Mucosa of descending colon (tissue), 3 donors: ENCODE data around the gene TGFBR3L. TPM values are rescaled to one million over a fixed set of nuclear protein-coding genes. Genes with fewer than 3 reads are reported as not detected.

Source experiments
- ATAC-seq: fragments of 200-7000 bp; cut with Tn5 transposase; one replicate; pipeline ENCODE4 v1.9.1; 2020; ENCODE audit warnings: mild to moderate bottlenecking, moderate library complexity
- DNase-seq, 3 donors: peaks; one replicate each; pipeline ENCODE4 v3.0.0-alpha.2; 2020
- H3K36me3 ChIP-seq: fragments of 200-600 bp; one replicate; pipeline ENCODE4 v1.8.0; 2021; ENCODE audit warnings: low read depth, mild to moderate bottlenecking
- H3K4me1 ChIP-seq: fragments of 200-600 bp; one replicate; pipeline ENCODE4 v1.8.0; 2021; ENCODE audit warnings: low read depth, mild to moderate bottlenecking
- H3K4me3 ChIP-seq: fragments of 200-600 bp; one replicate; pipeline ENCODE4 v1.8.0; 2021; ENCODE audit warnings: mild to moderate bottlenecking
- H3K9me3 ChIP-seq: fragments of 200-600 bp; one replicate; pipeline ENCODE4 v1.8.0; 2021; ENCODE audit warnings: mild to moderate bottlenecking
- intact Hi-C, 2 donors: fragments of 100-400 bp; cut with DNase I in 1 of 2; cut with micrococcal nuclease in 1 of 2; formaldehyde crosslinking; loops; one replicate each; pipeline versions ENCODE4 v1.11.0 to v1.11.1; 2022; cut with DNase I, micrococcal nuclease
- total RNA-seq, 3 donors: library from RNA; stranded (reverse); fragmentation: NEBNext Ultra II Directional in 2 of 3; extraction: Animal tissue kit (Norgen Biotek cat#: 25700) in 2 of 3; gene quantifications; one replicate each; pipeline versions ENCODE4 v1.2.1 to v1.2.4, GENCODE V29; 2021 to 2023
- TF ChIP-seq, protein P1 (sequence below): fragments of 200-600 bp; IDR thresholded peaks from one replicate; pipeline ENCODE4 v1.8.0; 2022; ENCODE audit warnings: antibody characterized with exemption, mild to moderate bottlenecking
- donor health status: DM: no; HTN: no; CAD: no; lungs with moderate emphysema.
- donor health status: DM: no; HTN: no; CAD: no.
- donor health status: DM: no; HTN: yes; CAD: no.

The TGFBR3L gene
- total RNA-seq, 3 donors from 2014 or later: 0.79 TPM; not detected in 2

GRCh38 chr19:7918615-7919421 is 4.2 kb downstream of the TGFBR3L start:
- TF ChIP-seq, protein P1, sequence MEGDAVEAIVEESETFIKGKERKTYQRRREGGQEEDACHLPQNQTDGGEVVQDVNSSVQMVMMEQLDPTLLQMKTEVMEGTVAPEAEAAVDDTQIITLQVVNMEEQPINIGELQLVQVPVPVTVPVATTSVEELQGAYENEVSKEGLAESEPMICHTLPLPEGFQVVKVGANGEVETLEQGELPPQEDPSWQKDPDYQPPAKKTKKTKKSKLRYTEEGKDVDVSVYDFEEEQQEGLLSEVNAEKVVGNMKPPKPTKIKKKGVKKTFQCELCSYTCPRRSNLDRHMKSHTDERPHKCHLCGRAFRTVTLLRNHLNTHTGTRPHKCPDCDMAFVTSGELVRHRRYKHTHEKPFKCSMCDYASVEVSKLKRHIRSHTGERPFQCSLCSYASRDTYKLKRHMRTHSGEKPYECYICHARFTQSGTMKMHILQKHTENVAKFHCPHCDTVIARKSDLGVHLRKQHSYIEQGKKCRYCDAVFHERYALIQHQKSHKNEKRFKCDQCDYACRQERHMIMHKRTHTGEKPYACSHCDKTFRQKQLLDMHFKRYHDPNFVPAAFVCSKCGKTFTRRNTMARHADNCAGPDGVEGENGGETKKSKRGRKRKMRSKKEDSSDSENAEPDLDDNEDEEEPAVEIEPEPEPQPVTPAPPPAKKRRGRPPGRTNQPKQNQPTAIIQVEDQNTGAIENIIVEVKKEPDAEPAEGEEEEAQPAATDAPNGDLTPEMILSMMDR: no peak
- intact Hi-C loops: no loop called here
- Histone ChIP-seq H3K4me1 (peaks cover 51% of the 10 kb centered on the region), H3K9me3 (no peaks in the 10 kb centered on the region), H3K4me3 (no peak overlapping the region), H3K36me3 (no peaks in the 10 kb centered on the region)
- peak in 1 of 3 donors; percentile 59 for DNase-seq
- ATAC-seq: no peak

GRCh38 chr19:7919610-7920518 is 5.2 kb downstream of the TGFBR3L start, which contains the start of gene SNAPC2:
TSS of gene SNAPC2 (plus strand) at chr19:7920338. CDS start at chr19:7920367, 29 bp downstream.
- ATAC-seq: peak; percentile 76
- H3K4me1 ChIP-seq: peaks cover 51% of the 10 kb centered on the region
- H3K36me3 ChIP-seq: no peaks in the 10 kb centered on the region
- DNase-seq: peak; percentile 98
- TF ChIP-seq, protein P1: no peak
- H3K9me3 ChIP-seq: no peaks in the 10 kb centered on the region
- intact Hi-C loops: no loop called here
- peak within 1 kb of the TSS; percentile 50 for H3K4me3 ChIP-seq

- Histone ChIP-seq H3K4me3 (peak overlapping the region; percentile 50), H3K4me1 (peaks cover 52% of the 10 kb centered on the region), H3K9me3 (no peaks in the 10 kb centered on the region), H3K36me3 (no peaks in the 10 kb centered on the region)
- DNase-seq: peak; percentile 99 to 100 (median 100)
- intact Hi-C loops: no loop called here
- ATAC-seq: peak; percentile 87
- TF ChIP-seq, protein P1: no peak
Observed at GRCh38 chr19:7920519-7921301, 6.1 kb downstream of the TGFBR3L start.

DNA sequence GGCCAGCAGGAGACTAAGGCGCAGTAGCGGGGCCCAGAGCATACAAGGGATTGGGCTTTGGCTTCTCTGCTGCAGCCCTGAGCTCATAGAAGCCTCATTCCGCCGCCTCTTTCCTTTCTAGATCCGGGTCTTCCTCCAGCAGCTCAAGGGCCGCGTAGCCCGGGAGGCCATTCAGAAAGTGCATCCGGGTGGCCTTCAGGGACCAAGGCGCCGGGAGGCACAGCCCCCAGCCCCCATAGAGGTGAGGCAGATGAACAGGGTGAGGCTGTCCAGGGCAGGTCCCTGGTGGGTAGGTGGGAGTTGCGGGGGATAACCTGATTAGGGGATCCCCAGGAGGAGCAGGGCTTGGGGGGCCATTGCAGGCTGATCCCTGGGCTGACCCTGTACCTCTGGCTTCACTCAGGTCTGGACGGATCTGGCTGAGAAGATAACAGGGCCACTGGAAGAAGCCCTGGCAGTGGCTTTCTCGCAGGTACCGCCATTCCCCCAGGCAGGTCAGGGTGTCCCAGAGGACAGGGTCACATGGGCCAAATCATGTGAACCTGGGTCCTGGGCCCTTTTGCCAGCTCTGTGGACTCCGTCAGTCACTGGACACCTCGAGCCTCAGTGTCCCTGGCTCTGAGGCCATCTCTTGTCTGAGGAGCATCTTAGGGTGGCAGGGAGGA is 6.8 kb downstream of the TGFBR3L start:
- Histone ChIP-seq H3K4me1 (peaks cover 49% of the 10 kb centered on the region), H3K36me3 (no peaks in the 10 kb centered on the region), H3K4me3 (no peak overlapping the region), H3K9me3 (no peaks in the 10 kb centered on the region)
- TF ChIP-seq, protein P1: no peak
- ATAC-seq (no peak), DNase-seq (peak in 1 of 3 donors; percentile 60)
- intact Hi-C loops: no loop called here
